ENCODE results near the gene LYRM9.
"Not testable (repeated sequence)": the region's sequence is repeated elsewhere in the genome, so short reads cannot be mapped to it uniquely, and the experiment has no call there.

The LYRM9 gene

DNA sequence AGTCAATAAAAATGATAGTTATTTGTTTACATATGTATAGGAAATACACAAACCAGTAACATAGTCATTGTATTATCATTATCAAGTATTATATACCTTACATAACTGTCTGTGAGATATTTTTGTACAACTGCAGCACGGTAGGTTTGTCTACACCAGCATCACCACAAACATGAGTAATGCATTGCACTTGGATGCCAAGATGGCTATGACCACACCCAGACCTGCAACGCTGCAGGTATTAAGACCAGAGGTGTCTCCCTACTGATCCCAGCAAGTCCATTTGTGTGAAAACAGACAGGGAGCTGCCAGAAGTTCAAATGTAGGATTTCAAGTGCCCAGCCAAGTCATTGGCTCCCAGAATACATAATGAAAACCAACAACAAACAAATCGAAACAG lies 58.6 kb downstream of the LYRM9 start:
- in situ Hi-C loops (cut with MboI; ENCODE audit: low pct_unique_long_range_greater_than_20kb, low sequenced_read_pairs, unreplicated experiment): loop anchor here (25.0 kb wide), 1 partner anchor 103 kb away; no protein-coding TSS in a partner anchor
- TF ChIP-seq, protein P1, sequence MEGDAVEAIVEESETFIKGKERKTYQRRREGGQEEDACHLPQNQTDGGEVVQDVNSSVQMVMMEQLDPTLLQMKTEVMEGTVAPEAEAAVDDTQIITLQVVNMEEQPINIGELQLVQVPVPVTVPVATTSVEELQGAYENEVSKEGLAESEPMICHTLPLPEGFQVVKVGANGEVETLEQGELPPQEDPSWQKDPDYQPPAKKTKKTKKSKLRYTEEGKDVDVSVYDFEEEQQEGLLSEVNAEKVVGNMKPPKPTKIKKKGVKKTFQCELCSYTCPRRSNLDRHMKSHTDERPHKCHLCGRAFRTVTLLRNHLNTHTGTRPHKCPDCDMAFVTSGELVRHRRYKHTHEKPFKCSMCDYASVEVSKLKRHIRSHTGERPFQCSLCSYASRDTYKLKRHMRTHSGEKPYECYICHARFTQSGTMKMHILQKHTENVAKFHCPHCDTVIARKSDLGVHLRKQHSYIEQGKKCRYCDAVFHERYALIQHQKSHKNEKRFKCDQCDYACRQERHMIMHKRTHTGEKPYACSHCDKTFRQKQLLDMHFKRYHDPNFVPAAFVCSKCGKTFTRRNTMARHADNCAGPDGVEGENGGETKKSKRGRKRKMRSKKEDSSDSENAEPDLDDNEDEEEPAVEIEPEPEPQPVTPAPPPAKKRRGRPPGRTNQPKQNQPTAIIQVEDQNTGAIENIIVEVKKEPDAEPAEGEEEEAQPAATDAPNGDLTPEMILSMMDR (IDR thresholded peaks at IDR 0.05; ENCODE audit: extremely low read depth, insufficient read depth, missing control alignments): no peak

DNA sequence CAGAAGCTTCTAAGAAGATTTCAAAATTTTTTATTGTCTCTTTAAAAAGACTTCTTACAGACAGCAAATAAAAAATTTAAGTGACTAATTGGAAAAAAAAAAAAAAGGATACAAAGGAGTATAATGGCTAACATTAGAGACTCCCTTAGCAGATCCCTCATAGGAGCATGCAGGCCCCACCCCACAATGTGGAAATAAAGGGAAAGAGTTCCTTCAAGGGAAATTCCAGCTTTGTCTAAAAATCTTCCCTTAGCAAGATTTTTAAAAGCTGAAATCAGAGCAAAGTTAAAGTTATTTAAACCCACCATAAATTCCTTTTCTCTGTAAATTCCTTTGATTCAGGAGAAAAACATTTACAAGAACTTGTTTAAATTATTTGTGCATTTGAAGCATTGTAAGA lies 60.3 kb downstream of the LYRM9 start:
- in situ Hi-C loops (cut with MboI; ENCODE audit: low pct_unique_long_range_greater_than_20kb, low sequenced_read_pairs, unreplicated experiment): loop anchor here (25.0 kb wide), 1 partner anchor 104 kb away; no protein-coding TSS in a partner anchor
- TF ChIP-seq, protein P1 (IDR thresholded peaks at IDR 0.05; ENCODE audit: extremely low read depth, insufficient read depth, missing control alignments): no peak
- DNase-seq (ENCODE audit: low spot score): no peak

More for the DNA sequence above, 58.6 kb downstream of the LYRM9 start:
- DNase-seq (ENCODE audit: low spot score): no peak

DNA sequence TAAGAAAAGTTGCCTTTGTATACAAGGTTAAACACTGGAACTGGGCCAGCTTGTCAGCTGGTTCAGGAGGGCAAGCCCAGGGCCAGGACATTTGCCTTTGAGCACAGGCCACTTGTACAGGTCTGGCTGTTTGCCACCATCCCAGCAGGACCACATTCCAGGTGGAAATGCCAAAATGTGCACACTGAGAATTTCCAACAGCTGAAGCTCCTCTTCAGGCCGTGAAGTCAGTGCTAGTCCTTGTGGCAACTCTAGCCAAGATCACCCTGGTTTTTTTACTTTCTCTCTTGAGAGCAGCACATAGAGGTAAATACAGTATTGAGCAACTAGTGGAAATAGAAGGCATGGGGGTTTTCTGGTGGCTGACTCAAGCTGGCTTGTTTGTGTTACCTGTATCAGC lies 63.3 kb downstream of the LYRM9 start:
- DNase-seq (ENCODE audit: low spot score): not testable (repeated sequence)
- in situ Hi-C loops (cut with MboI; ENCODE audit: low pct_unique_long_range_greater_than_20kb, low sequenced_read_pairs, unreplicated experiment): loop anchor here (25.0 kb wide), 1 partner anchor 107 kb away; no protein-coding TSS in a partner anchor

DNA sequence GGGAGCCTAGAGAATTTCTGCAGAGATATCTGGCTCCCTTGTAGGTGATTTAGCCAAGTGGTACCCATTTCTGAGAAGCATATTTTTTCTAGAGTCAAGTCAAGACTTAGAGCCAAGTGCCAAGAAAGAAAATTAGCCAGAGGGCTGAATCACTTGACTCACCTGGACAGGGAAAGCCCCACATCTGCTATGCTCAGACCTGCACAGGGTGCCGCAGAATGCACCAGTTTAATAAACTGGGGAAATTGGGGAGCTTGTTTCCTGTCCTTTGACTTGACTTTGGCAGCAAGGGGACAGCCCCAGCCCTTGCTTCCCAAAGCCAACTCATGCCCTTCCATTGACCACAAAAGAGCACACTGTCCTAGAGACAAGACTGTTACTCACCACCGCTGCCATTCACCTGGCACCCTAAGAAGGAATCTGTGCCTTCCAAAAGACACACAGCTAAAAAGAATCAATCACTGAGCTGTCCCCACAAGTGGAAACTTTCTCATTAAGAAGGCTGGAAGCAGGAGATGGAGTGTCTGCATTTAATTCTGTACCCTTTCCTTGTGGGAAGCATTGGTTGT lies 63.9 kb downstream of the LYRM9 start:
- in situ Hi-C loops (cut with MboI; ENCODE audit: low pct_unique_long_range_greater_than_20kb, low sequenced_read_pairs, unreplicated experiment): loop anchor here (25.0 kb wide), 1 partner anchor 108 kb away; no protein-coding TSS in a partner anchor

More for the DNA sequence above, 63.9 kb downstream of the LYRM9 start:
- DNase-seq (ENCODE audit: low spot score): not testable (repeated sequence)
